SK-N-SH treated with all-trans-retinoic acid at 6 μM for 48 hours (cell line): Measurements from ENCODE around the gene MAPK1IP1L.

Experiments used
- CSDC2 ChIP-seq: fragments of 250-450 bp; sonication (Bioruptor Pico); IDR thresholded peaks from 2 replicates; pipeline ENCODE4 v1.5.0; 2020; ENCODE audit warnings: mild to moderate bottlenecking, moderate library complexity
- ESRRG ChIP-seq: fragments of 250-450 bp; sonication (Bioruptor Pico); IDR thresholded peaks from 2 replicates; pipeline ENCODE4 v1.6.1; 2021; ENCODE audit warnings: mild to moderate bottlenecking
- PPARA ChIP-seq: fragments of 250-450 bp; sonication (Bioruptor Pico); IDR thresholded peaks from 2 replicates; pipeline ENCODE4 v1.5.0; 2020; ENCODE audit warnings: mild to moderate bottlenecking, borderline replicate concordance
- RARB ChIP-seq: fragments of 250-450 bp; sonication (Bioruptor Pico); IDR thresholded peaks from 2 replicates; pipeline ENCODE4 v1.8.0; 2021; ENCODE audit warnings: mild to moderate bottlenecking, moderate library complexity
- SNAI2 ChIP-seq: fragments of 250-450 bp; sonication (Bioruptor Pico); IDR thresholded peaks from 2 replicates; pipeline ENCODE4 v1.5.0; 2020; ENCODE audit warnings: mild to moderate bottlenecking, moderate library complexity
- TOX ChIP-seq: fragments of 250-450 bp; sonication (Bioruptor Pico); IDR thresholded peaks from 2 replicates; pipeline ENCODE4 v1.8.0; 2021; ENCODE audit warnings: mild to moderate bottlenecking, moderate library complexity, borderline replicate concordance
- ZNF8 ChIP-seq: fragments of 450-650 bp; formaldehyde crosslinking; IDR thresholded peaks from 2 replicates; pipeline ENCODE4 v1.5.0; 2020; ENCODE audit warnings: mild to moderate bottlenecking, moderate library complexity
- TF ChIP-seq, protein P1 (sequence below): fragments of 250-450 bp; sonication (Bioruptor Pico); IDR thresholded peaks from 2 replicates; pipeline ENCODE4 v1.8.0; 2020; ENCODE audit warnings: mild to moderate bottlenecking, moderate library complexity, borderline replicate concordance
- TF ChIP-seq, protein P2 (sequence below): fragments of 250-450 bp; sonication (Bioruptor Pico); IDR thresholded peaks from 2 replicates; pipeline ENCODE4 v1.5.1; 2020; ENCODE audit warnings: low read depth, mild to moderate bottlenecking, moderate library complexity

DNA sequence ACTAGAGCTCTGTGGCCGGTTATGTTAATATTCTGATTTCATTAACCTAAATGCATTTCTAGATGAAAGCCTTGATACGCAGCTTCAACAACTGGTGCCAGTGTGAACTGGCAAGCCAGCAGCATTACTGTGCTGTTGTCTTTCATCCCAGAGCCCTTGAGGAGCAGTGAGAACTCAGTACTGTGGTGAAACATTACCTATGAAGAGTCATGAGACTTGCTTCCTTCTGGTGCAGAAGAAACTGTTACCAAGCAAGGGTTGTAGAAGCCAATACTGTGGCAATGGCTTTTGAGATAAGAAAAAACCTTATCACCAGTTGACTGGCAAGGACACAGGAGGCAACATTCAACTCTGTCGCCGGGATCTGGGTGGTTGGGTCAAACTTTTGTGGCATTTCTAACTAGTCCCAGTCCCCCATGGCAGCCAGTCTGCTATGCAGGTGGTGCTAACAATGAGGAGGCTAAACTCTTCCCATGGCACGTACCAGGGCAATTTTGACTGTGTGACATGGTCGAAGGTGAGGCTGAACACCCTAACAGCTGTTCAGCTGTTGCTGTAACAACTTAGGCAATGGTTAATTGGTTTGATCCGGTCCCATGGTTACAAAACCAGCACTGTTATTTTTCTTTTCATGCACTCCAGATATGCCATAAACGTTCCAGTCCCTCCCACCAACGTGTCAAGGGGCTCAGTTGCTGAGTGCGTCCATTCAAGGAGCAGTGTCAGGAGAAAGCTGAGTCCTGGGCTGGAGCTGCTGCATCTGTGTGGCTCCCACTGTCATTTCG lies 65.0 kb downstream of the MAPK1IP1L start:
- TF ChIP-seq TOX (CRISPR knock-in tag) (no peak), PPARA (CRISPR knock-in tag) (no peak), CSDC2 (CRISPR knock-in tag) (no peak), ESRRG (CRISPR knock-in tag) (no peak), SNAI2 (CRISPR knock-in tag) (no peak), RARB (CRISPR knock-in tag) (no peak), ZNF8 (no peak)
- TF ChIP-seq, protein P1, sequence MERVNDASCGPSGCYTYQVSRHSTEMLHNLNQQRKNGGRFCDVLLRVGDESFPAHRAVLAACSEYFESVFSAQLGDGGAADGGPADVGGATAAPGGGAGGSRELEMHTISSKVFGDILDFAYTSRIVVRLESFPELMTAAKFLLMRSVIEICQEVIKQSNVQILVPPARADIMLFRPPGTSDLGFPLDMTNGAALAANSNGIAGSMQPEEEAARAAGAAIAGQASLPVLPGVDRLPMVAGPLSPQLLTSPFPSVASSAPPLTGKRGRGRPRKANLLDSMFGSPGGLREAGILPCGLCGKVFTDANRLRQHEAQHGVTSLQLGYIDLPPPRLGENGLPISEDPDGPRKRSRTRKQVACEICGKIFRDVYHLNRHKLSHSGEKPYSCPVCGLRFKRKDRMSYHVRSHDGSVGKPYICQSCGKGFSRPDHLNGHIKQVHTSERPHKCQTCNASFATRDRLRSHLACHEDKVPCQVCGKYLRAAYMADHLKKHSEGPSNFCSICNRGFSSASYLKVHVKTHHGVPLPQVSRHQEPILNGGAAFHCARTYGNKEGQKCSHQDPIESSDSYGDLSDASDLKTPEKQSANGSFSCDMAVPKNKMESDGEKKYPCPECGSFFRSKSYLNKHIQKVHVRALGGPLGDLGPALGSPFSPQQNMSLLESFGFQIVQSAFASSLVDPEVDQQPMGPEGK (CRISPR knock-in tag), result no peak
- TF ChIP-seq, protein P2, sequence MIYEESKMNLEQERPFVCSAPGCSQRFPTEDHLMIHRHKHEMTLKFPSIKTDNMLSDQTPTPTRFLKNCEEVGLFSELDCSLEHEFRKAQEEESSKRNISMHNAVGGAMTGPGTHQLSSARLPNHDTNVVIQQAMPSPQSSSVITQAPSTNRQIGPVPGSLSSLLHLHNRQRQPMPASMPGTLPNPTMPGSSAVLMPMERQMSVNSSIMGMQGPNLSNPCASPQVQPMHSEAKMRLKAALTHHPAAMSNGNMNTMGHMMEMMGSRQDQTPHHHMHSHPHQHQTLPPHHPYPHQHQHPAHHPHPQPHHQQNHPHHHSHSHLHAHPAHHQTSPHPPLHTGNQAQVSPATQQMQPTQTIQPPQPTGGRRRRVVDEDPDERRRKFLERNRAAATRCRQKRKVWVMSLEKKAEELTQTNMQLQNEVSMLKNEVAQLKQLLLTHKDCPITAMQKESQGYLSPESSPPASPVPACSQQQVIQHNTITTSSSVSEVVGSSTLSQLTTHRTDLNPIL, result no peak
